ENCODE data around the gene AKAP11. TPM values are rescaled to one million over a fixed set of nuclear protein-coding genes. Genes with fewer than 3 reads are reported as not detected.

Gene AKAP11
- total RNA-seq, 4 donors from 2014 or later = 30.9 to 49.8 (median 34.7) TPM

DNA sequence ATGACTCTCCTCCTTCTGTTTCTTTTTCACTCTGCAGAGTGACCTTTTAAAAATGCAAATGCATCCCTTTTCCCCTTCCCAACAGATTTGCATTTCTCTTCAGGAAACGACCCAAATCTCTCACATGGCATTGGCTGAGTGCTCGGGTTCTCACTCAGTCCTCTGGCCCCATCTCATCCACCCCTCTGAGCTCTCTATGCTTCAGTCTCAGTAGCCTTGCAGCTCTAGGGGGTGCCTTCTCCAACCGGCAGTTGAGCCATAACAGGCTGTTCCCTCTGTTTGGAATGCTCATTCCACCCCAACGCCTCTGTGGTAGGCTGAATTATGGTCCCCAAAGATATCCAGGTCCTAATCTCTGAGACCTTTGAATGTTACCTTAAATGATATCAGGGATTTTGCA, 78.2 kb downstream of the AKAP11 start:
- intact Hi-C loops (cut with DNase I) = no loop called here
- WGBS, 2 donors = 66 to 76% methylated on average over 4 of the region's 4 CpGs
- DNase-seq = no peak
- Histone ChIP-seq H3K4me1 (no peaks in the 10 kb centered on the region), H3K27me3 (no peaks in the 10 kb centered on the region), H3K9me3 (no peaks in the 10 kb centered on the region), H3K4me3 (replicated peaks in 1 of 3) (no peak overlapping the region), H3K27ac (no peak overlapping the region), H3K36me3 (no peaks in the 10 kb centered on the region)
- TF ChIP-seq, protein P1, sequence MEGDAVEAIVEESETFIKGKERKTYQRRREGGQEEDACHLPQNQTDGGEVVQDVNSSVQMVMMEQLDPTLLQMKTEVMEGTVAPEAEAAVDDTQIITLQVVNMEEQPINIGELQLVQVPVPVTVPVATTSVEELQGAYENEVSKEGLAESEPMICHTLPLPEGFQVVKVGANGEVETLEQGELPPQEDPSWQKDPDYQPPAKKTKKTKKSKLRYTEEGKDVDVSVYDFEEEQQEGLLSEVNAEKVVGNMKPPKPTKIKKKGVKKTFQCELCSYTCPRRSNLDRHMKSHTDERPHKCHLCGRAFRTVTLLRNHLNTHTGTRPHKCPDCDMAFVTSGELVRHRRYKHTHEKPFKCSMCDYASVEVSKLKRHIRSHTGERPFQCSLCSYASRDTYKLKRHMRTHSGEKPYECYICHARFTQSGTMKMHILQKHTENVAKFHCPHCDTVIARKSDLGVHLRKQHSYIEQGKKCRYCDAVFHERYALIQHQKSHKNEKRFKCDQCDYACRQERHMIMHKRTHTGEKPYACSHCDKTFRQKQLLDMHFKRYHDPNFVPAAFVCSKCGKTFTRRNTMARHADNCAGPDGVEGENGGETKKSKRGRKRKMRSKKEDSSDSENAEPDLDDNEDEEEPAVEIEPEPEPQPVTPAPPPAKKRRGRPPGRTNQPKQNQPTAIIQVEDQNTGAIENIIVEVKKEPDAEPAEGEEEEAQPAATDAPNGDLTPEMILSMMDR (IDR thresholded peaks at IDR 0.05) = no peak

DNA sequence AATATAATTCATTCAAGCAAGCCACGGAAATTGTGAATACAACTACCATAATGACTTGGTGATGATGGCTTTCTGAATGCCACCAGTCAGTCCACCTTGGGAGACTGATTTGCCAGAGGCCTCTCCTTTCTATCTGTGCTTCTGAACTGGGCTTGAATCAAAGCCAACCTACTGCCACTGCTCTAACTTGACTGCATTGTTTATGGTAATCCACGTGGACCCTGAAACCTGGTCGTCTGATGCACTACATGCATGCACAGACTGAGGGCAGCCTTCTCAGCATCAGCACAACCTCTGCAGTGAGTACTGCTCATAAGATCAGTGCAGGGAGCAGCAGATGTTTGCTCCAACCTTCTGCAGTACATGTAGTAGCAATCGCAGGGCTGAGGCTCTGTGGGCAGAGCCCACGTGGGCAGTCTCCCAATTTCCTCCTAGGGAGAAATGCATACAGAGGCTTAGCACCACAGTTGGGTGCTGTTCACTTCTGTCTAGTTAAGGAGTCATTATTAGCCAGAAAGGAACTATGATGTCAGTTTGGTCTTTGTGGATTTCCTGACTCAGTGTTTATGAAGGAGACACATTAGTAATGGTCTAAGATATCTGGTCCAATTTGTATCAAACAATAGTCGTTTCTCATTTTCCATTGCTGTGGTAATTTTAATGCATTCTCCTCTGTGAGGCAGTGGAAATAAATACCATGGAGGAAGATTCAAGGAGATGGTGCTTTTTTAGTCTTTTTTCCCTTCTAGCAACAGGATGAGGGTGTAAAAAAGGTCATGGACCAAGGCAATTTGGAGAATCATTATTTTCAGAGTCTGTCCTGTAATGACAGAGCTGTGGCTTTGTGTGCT, 82.5 kb downstream of the AKAP11 start:
- H3K9me3 ChIP-seq = no peaks in the 10 kb centered on the region
- H3K27ac ChIP-seq = no peak overlapping the region
- no peaks in the 10 kb centered on the region for H3K27me3 ChIP-seq
- TF ChIP-seq, protein P1 (IDR thresholded peaks at IDR 0.05) = no peak
- no peak for TF ChIP-seq POLR2A (IDR thresholded peaks at IDR 0.05)
- H3K4me3 ChIP-seq (replicated peaks in 1 of 3) = no peak overlapping the region
- no peak for DNase-seq
- WGBS, 2 donors = 40 to 74% methylated on average over 3 to 6 of the region's 6 CpGs
- no peaks in the 10 kb centered on the region for H3K36me3 ChIP-seq
- intact Hi-C loops (cut with DNase I) = no loop called here
- no peaks in the 10 kb centered on the region for H3K4me1 ChIP-seq

DNA sequence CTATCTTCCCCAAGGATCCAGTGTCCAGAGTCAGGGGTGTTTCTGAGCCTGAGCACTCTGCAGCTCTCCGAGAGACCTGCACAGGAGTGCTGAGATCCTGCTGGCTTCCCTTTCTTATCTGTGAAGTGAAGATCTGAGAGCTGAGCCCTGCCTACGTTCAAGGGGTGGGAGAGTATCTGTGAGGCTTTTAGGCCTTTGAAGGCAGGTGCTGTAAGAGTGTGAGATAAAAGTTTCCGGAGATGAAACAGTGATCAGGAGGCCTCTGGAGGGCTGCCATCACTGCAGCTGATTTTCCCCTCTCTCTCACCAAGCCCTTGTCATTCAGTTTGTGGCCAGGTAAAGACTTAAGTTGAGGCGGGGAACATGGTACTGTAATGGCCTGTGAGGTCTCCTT, 83.1 kb downstream of the AKAP11 start:
- H3K27me3 ChIP-seq = no peaks in the 10 kb centered on the region
- H3K27ac ChIP-seq = no peak overlapping the region
- H3K4me3 ChIP-seq (replicated peaks in 1 of 3) = no peak overlapping the region
- 78 to 90% methylated on average over 4 of the region's 4 CpGs for WGBS, 2 donors
- no peaks in the 10 kb centered on the region for H3K9me3 ChIP-seq
- TF ChIP-seq POLR2A (IDR thresholded peaks at IDR 0.05) = no peak
- no peak for DNase-seq
- H3K36me3 ChIP-seq = no peaks in the 10 kb centered on the region
- intact Hi-C loops (cut with DNase I) = no loop called here
- H3K4me1 ChIP-seq = no peaks in the 10 kb centered on the region

DNA sequence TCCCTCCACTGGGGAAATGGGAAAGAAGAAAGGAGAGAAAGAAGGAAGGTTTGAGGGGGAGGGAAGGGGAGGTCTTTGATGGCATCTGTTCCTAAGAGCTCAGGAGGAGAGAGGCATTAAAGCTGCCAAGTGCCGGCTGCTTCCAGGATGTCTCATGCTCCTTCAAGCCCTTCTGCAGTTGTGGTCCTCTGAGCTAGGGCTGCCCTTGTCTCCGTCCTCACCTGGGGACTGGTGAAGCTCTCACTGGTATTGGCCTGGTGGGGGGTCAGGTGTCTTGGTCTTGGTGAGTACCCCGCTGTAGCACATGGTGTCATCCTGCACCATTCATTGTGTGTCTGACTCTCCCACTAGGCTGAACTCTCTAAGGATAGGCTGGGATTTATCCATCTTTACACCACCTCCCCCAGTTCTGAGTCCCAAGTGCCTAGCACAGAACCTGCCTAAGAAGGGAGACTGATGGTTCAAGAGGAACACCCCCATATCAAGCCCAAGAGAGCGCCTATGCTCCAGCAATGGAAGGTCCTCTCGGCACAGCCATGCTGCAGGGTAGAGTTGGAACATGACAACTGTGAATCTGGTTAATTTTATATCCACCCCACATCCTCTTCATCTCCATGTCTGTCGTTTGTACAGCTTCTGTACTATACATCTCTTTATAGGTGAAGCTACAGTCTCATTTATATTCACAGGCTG, 83.7 kb downstream of the AKAP11 start:
- Histone ChIP-seq H3K9me3 (no peaks in the 10 kb centered on the region), H3K27ac (no peak overlapping the region), H3K27me3 (no peaks in the 10 kb centered on the region), H3K4me3 (replicated peaks in 1 of 3) (no peak overlapping the region), H3K36me3 (no peaks in the 10 kb centered on the region), H3K4me1 (no peaks in the 10 kb centered on the region)
- intact Hi-C loops (cut with DNase I) = no loop called here
- WGBS, 2 donors = 84 to 91% methylated on average over 6 of the region's 6 CpGs
- TF ChIP-seq, protein P1 (IDR thresholded peaks at IDR 0.05) = no peak
- TF ChIP-seq POLR2A (IDR thresholded peaks at IDR 0.05) = no peak
- DNase-seq = no peak

DNA sequence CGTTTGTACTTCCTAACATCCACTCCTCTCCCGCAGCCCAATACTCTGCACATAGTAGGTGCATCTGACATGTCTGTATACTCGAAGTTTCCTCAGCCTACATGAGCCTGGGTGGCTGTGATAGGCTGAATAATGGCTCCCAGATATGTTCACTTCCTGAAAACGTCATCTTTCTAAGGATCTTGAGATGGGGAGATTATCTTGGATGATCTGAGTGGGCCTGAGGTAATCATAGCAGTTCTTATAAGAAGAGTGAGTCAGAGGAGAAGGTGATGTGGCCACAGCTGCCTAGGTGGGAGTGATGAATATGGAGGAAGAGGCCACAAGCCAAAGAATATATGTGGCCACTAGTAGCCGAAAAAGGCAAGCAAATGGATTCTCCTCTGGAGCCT, 84.2 kb downstream of the AKAP11 start:
- no peaks in the 10 kb centered on the region for H3K4me1 ChIP-seq
- no peaks in the 10 kb centered on the region for H3K27me3 ChIP-seq
- no peaks in the 10 kb centered on the region for H3K9me3 ChIP-seq
- H3K4me3 ChIP-seq (replicated peaks in 1 of 3) = no peak overlapping the region
- TF ChIP-seq, protein P1 (IDR thresholded peaks at IDR 0.05) = no peak
- no peak for TF ChIP-seq POLR2A (IDR thresholded peaks at IDR 0.05)
- no peak overlapping the region for H3K27ac ChIP-seq
- intact Hi-C loops (cut with DNase I) = no loop called here
- DNase-seq = no peak
- WGBS, 2 donors = 84 to 88% methylated on average over 5 of the region's 5 CpGs
- H3K36me3 ChIP-seq = no peaks in the 10 kb centered on the region
